Glomerular visceral epithelial cell (primary cell): ENCODE results near the gene PLK1.
"Not testable (repeated sequence)": the region's sequence is repeated elsewhere in the genome, so short reads cannot be mapped to it uniquely, and the experiment has no call there.

Experiments used
- DNase-seq: peaks from one replicate; pipeline ENCODE4 v3.0.0-alpha.2; 2016; ENCODE audit errors: extremely low spot score

Gene PLK1

DNA sequence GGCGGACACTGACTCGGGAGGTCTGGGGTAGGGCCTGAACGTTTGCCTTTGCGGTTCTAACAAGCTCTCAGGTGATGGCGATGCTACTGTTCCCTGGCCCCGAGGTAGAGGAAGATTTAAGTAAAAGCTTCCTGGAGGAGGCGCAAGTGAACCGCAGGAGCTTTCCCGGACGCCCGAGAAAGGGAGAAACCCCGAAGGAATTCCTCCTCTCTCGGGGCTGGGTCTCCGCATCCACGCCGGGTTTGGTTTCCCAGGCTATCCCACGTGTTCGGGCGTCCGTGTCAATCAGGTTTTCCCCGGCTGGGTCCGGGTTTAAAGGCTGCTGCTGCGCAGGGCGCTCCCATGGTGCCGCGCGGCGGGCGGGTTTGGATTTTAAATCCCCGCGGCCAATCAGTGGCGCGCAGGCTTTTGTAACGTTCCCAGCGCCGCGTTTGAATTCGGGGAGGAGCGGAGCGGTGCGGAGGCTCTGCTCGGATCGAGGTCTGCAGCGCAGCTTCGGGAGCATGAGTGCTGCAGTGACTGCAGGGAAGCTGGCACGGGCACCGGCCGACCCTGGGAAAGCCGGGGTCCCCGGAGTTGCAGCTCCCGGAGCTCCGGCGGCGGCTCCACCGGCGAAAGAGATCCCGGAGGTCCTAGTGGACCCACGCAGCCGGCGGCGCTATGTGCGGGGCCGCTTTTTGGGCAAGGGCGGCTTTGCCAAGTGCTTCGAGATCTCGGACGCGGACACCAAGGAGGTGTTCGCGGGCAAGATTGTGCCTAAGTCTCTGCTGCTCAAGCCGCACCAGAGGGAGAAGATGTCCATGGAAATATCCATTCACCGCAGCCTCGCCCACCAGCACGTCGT is at the start of gene PLK1:
TSS of gene PLK1 (plus strand) at position 460 of the 844 bp plus-strand sequence. CDS start at position 504, 44 bp downstream.
- DNase-seq, result peak; percentile 85

GRCh38 chr16:23629516-23629915 is 49.2 kb upstream of the PLK1 start:
- no peak for DNase-seq

DNA sequence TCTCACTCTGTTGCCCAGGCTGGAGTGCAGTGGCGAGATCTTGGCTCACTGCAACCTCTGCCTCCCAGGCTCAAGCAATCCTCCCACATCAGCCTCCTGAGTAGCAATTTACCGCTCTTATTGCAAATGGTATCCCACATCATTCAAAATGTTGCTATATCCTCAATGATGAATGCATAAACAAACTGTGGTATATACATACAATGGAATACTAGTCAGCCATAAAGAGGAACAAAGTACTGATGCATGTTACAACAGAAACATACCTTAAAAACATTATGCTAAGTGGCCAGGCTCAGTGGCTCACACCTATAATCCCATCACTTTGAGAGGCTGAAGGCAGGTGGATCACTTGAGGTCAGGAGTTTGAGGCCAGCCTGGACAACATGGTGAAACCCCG is 46.8 kb upstream of the PLK1 start:
- DNase-seq, result not testable (repeated sequence)

GRCh38 chr16:23634461-23635036 is 44.1 kb upstream of the PLK1 start:
- DNase-seq, result no peak

DNA sequence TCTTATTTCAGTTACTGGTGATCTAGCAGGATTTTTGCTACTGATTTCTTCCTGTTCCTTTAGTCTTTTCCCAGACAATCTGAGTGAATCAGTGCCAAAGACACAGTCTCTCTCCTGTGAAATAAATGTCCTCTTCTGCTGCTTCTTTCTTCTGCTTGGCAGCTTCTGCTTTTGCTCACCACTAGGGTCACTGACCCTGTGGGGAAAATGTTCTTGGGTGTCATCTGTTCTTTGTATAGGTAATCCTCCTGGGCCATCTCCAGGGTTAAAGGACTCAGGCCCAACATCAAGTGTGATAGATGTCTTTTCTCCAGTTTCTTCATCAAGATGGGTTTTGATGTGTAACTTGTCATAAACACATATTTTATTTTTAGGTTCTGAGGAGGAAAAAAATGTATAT is 42.7 kb upstream of the PLK1 start:
- no peak for DNase-seq

- peak; percentile 2 for DNase-seq
Observed at GRCh38 chr16:23640615-23640930, 38.1 kb upstream of the PLK1 start.

DNA sequence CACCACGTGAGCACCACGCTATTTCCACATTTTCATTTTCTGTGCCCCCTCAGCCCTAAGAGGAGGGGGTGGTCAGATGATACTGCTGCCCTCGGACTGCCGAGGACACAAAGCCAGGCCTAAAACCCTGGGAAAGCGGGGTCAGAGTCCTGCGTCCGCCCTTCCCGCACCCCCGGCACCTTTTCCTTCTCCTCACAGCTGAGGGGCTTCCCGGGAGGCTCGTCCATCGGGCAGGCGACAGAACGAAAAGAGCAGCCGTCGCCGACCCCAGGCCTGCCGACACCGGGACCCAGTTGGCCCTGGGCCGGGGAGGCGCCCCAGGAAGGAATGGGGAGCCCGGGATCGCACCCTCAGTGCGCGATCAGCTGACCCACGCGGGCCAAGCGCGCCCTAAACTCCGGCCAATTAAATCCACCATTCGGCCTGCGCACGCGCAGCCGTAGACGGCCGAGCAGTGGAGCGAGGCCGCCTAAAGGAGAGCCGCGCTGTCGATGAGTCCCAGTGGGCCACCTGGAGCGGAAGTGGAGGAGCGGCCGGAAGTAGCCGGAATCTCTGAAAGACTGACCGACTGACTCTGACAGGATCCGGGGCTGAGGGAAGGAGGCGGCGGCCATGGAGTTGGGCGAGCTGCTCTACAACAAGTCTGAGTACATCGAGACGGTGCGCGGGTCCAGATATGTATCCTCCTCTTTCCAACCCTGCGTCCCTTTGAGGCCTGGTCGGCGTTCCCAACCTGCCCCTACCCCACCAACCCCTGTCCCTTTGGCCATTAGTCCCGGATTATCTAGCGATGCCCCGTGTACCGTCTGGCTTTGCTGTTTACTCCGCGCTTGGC is 37.5 kb upstream of the PLK1 start, which contains the start of the genes DCTN5 and PALB2:
TSS of gene DCTN5 (plus strand) at position 536 of the 835 bp plus-strand sequence. CDS start at position 613, 77 bp downstream.
TSS of gene PALB2 (minus strand) at position 380 of the 835 bp plus-strand sequence. CDS start at position 227, 153 bp downstream.
- peak; percentile 91 for DNase-seq

DNA sequence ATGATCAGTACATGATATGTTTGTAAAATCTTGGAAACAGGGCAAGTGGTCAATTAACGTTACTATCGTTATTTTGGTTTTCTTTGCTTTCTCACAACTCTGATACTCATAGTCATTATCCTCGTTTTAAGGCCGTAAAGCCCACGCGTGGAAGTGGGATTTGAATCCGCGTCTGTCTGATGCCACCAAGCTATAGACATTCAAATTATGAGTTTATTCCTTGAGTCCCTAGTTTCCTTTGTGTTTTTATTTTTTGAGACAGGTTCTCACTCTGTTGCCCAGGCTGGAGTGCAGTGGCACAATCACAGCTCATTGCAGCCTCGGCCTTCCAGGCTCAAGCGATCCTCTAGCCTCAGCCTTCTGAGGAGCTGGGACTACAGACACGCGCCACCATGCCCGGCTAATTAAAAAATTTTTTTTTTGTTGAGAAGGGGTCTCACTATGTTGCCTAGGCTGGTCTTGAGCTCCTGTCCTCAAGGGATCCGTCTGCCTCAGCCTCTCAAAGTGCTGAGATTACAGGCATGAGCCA is 36.4 kb upstream of the PLK1 start:
- no peak for DNase-seq

DNA sequence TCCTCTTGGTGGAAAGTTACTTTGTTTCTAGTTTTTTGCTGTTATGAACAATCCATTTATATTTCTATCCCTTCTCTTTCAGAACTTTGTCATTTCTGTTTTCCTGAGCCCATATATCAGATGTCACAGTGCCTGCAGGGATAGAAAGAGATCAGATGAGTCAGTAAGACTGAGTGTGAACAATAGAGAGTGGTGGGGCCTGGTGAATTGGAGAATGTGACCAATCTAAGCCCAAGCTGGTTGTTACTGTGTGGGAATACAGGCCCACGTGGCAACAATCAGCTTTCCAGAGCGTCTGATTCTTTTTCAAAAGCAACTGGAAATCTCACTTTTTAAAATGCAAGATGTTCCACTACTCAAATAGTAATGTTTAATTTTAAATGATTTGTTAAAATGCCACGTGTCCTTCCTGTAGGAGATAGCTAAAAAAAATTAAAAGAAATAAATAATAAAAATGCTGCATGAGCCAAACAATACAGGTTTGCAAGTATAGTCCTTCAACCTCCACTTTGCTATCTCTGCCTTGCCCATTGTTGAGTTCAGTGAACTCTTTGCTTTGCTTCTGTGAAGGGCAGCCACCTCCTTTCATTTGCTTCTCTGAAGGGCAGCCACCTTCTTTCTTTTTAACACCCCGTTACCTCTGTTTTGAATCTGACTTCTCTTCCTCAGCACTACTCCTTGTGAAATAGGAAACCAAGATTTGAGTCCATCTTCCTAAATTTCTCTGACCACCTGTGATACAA is 27.8 kb upstream of the PLK1 start:
- no peak for DNase-seq

- no peak for DNase-seq
Observed at GRCh38 chr16:23651943-23652468, 26.7 kb upstream of the PLK1 start.

- DNase-seq, result no peak
Observed at GRCh38 chr16:23663918-23664317, 14.8 kb upstream of the PLK1 start.

DNA sequence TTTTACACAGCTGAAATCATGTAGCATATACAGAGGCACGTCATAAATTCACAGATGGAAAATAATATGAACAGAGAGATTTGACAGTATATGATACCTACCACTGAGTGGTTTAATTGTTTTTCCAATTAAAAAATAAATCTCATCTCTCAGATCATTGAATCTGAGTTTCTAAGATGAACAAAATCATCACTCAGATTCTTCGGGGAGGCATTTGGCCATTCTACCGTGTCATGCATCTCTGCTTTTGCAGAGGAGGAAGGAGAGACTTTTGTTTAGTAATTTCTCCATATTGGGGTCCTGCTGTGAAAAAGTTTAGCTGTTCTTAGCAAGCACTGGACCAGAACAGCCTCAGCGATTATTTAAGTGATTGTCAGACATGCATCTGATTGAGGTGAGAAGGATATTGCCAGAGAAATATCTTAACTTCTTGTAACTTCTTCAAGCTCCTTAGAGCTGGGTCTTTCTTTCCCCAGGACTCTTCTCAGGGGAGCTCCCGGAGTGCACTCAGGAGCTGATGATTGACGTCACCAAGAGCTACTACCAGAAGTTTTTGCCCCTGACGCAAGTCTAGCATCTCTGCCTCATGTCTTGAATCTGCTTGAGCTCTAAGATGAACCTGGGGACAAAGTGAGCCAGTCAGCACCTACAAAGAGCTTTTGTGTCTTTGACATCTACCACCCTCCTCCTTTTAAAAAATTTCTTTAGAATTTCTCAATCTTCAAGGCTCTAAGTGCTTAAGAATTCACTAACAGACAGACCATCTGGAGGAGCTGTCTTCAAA is 11.9 kb upstream of the PLK1 start:
- DNase-seq, result no peak

- no peak for DNase-seq
Observed at GRCh38 chr16:23667355-23667659, 11.4 kb upstream of the PLK1 start.

- no peak for DNase-seq
Observed at GRCh38 chr16:23668225-23668624, 10.5 kb upstream of the PLK1 start.

GRCh38 chr16:23668873-23669272 is 9.8 kb upstream of the PLK1 start:
- no peak for DNase-seq

DNA sequence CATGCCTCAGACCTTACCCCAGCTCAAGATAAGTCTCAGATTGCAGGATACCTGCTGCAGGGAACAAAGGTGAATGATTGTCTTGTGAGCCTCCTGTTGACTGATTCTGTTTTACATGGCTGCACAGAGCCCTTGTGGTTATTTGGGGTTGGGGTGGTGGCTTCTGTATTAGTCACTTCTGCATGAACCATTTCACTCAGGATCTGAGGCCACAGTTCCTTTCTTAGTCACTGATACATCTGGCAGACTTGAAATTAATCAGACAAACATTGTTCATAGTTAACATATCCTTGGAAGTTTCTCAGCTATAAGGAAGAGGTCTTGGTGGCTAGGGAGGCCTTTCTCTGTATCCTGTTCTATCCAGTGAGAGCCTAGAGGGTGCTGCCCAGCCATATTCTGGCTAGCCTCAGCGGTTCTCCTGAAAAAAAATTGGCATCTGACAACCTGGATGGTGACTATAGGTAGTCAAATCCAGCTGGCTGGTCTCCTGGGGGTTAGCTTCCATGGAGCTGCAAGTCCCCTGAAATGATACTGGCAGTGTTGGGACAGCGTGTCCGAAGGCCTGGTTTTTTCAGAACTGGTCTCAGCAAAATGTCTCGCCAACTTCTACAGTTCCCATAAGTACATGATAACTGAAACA is 8.4 kb upstream of the PLK1 start:
- peak; percentile 83 for DNase-seq

DNA sequence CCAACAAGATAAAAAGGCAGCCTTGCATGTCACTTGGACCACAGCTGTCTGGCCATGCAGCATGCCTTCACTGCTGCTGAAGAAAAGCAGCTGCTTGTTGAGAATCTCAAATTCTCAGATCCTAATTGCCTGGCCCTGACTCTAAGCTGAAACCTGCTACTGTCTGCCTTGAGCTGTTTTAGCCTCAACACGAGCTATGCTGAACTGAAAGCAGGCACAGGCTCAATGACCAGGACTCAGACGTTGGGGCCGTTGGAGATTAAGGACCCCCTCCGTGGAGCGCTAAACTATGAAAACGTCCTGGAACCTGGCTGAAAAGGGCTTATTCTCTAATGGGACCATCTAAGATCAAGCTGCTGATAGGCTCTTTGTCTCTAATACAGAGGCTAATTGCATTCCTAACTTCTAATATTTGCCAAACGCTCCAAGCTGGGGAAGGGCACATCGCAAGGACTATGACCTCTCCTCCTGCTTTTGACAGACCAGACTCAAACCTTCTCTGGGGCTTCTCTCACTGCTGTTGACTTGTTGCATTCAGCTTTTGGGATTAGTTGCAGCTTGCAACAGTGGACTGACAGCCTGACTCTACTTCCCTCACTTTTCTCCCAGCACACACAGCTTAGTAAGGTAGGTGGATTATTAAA is 4.6 kb upstream of the PLK1 start:
- no peak for DNase-seq

GRCh38 chr16:23676924-23677480 is 1.7 kb upstream of the PLK1 start:
- DNase-seq, result no peak
